Fibroblast of the conjunctiva (primary cell): ENCODE results near the gene CLCNKB.

Source experiments
- DNase-seq: peaks from one replicate; pipeline ENCODE4 v3.0.0-alpha.2; 2010; ENCODE audit warnings: low read depth

The CLCNKB gene

GRCh38 chr1:16076031-16076864, 32.7 kb downstream of the CLCNKB start:
- peak; percentile 63 for DNase-seq

DNA sequence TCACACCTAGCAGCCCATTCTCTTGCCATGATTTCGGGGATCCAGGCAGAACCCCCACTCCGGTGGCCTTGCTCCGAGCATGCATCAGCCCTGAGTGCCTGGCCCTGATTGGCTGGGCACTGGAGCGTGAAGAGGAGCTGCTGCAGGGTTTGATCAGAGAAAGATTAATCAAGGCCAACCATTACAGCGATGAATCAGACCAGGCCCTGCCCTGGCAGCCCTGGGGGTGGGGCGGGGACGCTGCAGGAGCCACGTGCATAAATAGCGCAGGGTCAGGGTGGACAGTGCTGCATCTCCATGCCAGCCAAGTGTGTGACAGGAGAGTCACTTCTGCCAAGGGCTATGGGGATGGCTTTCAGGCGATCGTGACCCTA, 33.3 kb downstream of the CLCNKB start:
- DNase-seq: no peak

DNA sequence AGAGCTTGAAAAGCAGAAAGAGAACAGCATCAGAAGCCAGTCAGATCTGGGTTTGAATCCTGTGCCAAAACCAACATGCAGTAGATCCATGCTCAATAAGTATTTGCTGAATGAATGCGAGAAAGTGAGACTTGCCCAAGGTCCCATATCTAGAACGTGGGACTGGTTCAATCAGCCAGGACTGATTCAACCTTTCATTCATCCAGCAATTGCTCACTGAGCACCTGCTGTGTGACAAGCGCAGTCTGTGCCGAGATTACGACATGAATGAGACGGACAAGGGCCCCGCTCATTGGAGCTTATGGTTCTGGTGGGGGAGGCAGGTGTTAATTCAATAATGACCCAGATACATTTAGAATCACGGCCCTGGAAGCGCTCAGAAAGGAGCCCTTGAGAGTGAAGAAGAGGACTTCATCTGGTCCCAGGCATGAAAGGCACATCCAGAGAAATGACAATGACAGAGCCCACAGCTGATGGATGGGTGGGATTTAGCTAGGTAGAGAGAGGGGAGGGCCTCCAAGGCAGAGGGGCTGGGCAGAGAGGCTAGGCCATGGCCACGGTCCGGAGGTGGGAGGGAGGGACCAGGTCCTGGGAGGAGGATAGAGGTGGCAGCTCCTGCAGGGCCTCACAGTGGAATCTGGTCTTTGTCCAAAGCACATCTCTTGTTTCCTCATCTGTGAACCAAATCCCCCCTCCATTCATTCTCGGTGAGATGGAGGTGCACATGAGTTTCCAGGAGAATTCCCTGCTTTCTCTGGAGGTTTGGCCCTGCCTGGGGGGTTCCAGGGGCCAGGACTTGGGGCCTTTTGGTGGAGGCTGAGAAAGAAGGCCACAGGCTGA, 34.0 kb downstream of the CLCNKB start:
- DNase-seq: no peak

- peak; percentile 60 for DNase-seq
These were observed 35.5 kb downstream of the CLCNKB start for GRCh38 chr1:16078925-16079656.

DNA sequence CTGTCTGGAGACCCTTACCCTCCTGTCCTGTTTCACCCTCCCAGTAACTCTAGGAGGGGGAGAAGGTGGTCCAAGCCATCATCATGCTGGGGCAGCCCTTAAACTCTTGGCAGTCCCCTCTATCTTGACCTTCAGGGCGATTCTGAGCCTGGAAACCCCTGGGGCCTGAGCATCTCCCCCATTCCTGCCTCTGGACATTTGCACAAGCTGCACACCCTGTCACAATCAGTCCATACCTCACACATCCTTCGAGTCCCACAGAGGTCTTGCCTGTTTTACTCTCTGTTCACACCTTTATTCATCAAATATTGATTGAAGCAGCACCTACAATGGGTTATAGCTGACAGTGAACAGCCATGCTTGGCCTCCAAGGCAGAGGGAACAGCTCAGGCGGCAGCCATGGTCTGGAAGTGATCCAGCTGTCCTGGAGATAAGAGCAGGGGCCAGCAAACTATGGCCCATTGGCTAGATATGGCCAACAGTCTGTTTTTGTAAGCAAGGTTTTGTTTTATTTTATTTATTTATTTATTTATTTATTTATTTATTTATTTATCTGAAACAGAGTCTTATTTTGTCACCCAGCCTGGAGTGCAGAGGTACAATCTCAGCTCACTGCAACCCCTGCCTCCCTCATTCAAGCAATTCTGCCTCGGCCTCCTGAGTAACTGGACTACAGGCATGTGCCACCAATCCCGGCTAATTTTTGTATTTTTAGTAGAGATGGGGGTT, 37.0 kb downstream of the CLCNKB start:
- no peak for DNase-seq

GRCh38 chr1:16081636-16082035, 38.1 kb downstream of the CLCNKB start:
- no peak for DNase-seq

GRCh38 chr1:16082283-16083038, 38.9 kb downstream of the CLCNKB start:
- peak; percentile 26 for DNase-seq

DNA sequence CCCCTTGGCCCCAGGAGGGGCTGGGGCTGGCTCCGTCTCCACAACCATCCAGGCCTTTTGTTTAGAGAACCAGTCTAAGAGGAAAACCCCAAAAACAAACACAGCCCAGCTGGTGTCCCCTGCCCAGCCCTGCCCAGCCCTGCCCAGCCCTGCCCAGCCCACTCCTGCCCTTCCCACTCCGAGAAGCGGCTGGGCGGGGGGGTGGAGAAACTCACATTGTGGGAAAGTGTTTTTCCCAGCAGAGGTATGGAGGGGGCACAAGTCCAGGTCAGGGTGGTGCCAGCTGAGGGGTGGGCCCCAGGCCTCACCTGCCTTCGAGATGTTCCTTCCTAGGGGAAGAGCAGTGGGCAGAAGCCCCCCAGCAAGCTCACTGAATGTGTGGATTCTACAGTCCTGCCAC, 39.9 kb downstream of the CLCNKB start:
- no peak for DNase-seq

DNA sequence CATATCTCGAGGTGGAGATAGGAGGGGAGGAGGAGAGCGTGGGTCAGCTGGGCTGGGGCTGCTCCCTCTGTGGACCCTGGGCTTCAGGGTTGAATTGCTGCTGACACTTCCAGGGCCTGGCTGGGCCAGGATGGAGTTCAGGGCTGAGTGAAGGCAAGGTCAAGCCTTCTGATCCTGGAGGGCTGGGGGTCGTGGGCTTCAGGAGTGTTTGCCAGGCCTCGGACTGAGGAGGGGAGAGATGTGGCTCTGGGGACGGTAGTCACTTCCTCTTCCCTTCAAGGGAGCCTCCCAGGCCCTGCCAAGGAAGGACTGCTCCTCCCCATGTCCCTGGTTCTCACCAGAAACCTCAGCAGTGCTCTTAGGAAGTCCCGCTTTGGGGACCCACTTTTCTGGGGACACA, 41.9 kb downstream of the CLCNKB start:
- DNase-seq: no peak

GRCh38 chr1:16087733-16088132, 44.2 kb downstream of the CLCNKB start:
- no peak for DNase-seq

DNA sequence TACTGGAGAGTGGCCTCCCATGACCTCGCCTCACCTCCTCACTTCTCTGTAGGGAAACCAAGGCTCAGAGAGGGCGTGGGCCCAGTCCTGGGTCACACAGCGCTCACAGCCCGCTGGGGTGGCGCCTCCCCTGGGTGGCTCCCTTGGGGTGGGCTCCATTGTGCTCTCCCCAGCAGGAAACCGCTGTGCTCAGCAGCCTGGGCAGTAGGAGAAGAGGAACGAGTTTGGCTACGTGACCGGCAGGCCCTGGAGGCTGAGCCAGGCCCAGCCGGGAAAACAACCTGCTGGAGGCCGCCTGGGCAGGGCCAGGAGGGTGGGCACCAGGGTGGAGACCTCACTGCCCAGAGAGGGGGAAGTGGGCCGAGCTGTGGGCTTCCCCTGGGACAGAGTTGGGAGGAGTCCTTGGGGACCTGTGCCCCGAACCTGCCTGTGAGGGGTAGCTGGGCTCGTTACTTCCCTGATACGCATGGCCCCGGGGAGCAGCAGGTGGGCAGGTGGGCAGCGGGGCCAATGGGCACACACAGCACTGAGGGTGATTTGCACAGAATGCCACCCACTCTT, 44.8 kb downstream of the CLCNKB start:
- DNase-seq: no peak

GRCh38 chr1:16088996-16089395, 45.4 kb downstream of the CLCNKB start:
- no peak for DNase-seq

GRCh38 chr1:16090076-16090826, 46.7 kb downstream of the CLCNKB start:
- DNase-seq: no peak

GRCh38 chr1:16091296-16091695, 47.7 kb downstream of the CLCNKB start:
- no peak for DNase-seq

DNA sequence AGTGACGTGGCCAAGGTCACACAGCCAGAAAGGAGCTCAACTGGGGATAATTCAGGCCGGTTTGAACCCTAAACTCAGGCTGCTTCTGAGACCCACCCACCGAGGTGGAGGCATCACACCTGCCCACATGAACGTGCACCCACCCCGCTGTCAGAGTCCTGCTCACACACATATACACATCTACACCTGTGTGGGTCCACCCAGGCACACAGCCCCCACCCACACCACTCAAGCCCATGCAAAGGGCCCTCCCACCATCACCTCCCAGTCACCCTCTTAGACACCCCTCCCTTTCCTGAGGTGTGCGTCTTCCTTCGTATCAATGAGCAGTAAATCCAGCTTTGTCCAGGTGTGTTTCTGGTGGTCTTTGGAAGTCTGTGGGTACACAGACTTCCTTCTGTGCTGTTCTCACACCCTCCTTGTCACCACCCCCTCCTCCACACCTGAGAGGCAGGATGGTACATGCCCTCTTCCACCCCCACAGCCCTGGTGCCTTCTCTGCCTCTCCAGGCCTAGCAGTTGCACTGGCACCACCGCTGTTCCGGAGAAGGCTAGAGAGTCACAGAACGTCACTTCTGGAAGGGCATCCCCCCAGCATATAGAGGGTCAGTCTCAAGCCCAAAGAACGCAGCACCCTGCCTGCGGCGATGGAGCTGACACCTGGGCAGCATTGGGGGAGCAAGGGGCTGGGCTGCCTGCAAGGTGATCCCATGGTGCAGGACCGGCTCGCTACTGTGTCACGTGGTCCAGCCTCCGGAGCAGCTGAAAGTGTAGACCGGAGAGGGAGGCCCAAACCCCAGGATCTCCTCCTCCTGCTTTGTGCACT, 48.7 kb downstream of the CLCNKB start:
- DNase-seq: no peak

- no peak for DNase-seq
These were observed 49.4 kb downstream of the CLCNKB start for GRCh38 chr1:16092923-16093511.

GRCh38 chr1:16093611-16094010, 50.0 kb downstream of the CLCNKB start:
- no peak for DNase-seq

- no peak for DNase-seq
These were observed 51.0 kb downstream of the CLCNKB start for GRCh38 chr1:16094453-16095158.
